Sciatic nerve (tissue), 2 donors: ENCODE results near the gene GAB3. TPM values are rescaled to one million over a fixed set of nuclear protein-coding genes. Genes with fewer than 3 reads are reported as not detected.
"Not testable (repeated sequence)": the region's sequence is repeated elsewhere in the genome, so short reads cannot be mapped to it uniquely, and the experiment has no call there.

Experiments used
- ATAC-seq: fragments of 200-7000 bp; cut with Tn5 transposase; one replicate; pipeline ENCODE4 v1.9.1; 2020; ENCODE audit warnings: mild to moderate bottlenecking, moderate library complexity
- DNase-seq: peaks from one replicate; pipeline ENCODE4 v3.0.0-alpha.2; 2020; ENCODE audit warnings: low spot score
- intact Hi-C: fragments of 100-400 bp; cut with DNase I; formaldehyde crosslinking; loops from one replicate; pipeline ENCODE4 v1.14.2; 2022
- total RNA-seq: library from RNA; stranded (reverse); fragmentation: NEBNext Ultra II Directional; extraction: Animal tissue kit (Norgen Biotek cat#: 25700); gene quantifications from one replicate; pipeline ENCODE4 v1.2.1, GENCODE V29; 2021
- donor health status: DM: no; HTN: no; CAD: no.
- donor health status: DM: no; HTN: no; CAD: no.

The GAB3 gene
- total RNA-seq, 1 donor from 2014 or later, result 7.6 TPM

- intact Hi-C loops, ATAC-seq, DNase-seq: not testable (repeated sequence)
Measured at GRCh38 chrX:154690438-154690837, 60.4 kb downstream of the GAB3 start.

- ATAC-seq, intact Hi-C loops, DNase-seq: not testable (repeated sequence)
Measured at GRCh38 chrX:154672084-154672483, 78.8 kb downstream of the GAB3 start.

GRCh38 chrX:154670848-154671247 lies 80.0 kb downstream of the GAB3 start:
- ATAC-seq, intact Hi-C loops, DNase-seq: not testable (repeated sequence)

GRCh38 chrX:154661899-154662298 lies 89.0 kb downstream of the GAB3 start:
- intact Hi-C loops, result no loop called here
- DNase-seq (no peak), ATAC-seq (no peak)

- DNase-seq, result no peak
- no peak for ATAC-seq
- intact Hi-C loops, result no loop called here
Measured at GRCh38 chrX:154661170-154661569, 89.7 kb downstream of the GAB3 start.

- DNase-seq (no peak), ATAC-seq (no peak)
- intact Hi-C loops, result no loop called here
Measured at GRCh38 chrX:154660541-154660940, 90.3 kb downstream of the GAB3 start.

GRCh38 chrX:154658957-154659356 lies 91.9 kb downstream of the GAB3 start:
- intact Hi-C loops, result no loop called here

GRCh38 chrX:154658187-154658586 lies 92.7 kb downstream of the GAB3 start:
- intact Hi-C loops, result no loop called here

More at GRCh38 chrX:154658957-154659356, 91.9 kb downstream of the GAB3 start:
- DNase-seq (no peak), ATAC-seq (no peak)

GRCh38 chrX:154657226-154657805 lies 93.6 kb downstream of the GAB3 start:
- ATAC-seq (no peak), DNase-seq (no peak)
- intact Hi-C loops, result no loop called here

More at GRCh38 chrX:154658187-154658586, 92.7 kb downstream of the GAB3 start:
- no peak for ATAC-seq
- DNase-seq, result no peak

GRCh38 chrX:154655786-154656185 lies 95.1 kb downstream of the GAB3 start:
- DNase-seq, result no peak
- ATAC-seq, result no peak
- intact Hi-C loops, result no loop called here

GRCh38 chrX:154655346-154655745 lies 95.5 kb downstream of the GAB3 start:
- intact Hi-C loops, result no loop called here
- DNase-seq (no peak), ATAC-seq (no peak)

GRCh38 chrX:154654925-154655324 lies 96.0 kb downstream of the GAB3 start:
- no peak for ATAC-seq
- no peak for DNase-seq
- intact Hi-C loops, result no loop called here

- intact Hi-C loops, result no loop called here
- DNase-seq (no peak), ATAC-seq (no peak)
Measured at GRCh38 chrX:154654372-154654771, 96.5 kb downstream of the GAB3 start.

- DNase-seq, ATAC-seq, intact Hi-C loops: not testable (repeated sequence)
Measured at GRCh38 chrX:154653413-154653812, 97.5 kb downstream of the GAB3 start, which contains the start of gene CTAG2. Gene CTAG2, minus strand, starts transcription at chrX:154653579. Its CDS starts 64 bp downstream, at chrX:154653515.

- ATAC-seq (no peak), DNase-seq (no peak)
- intact Hi-C loops, result no loop called here
Measured at GRCh38 chrX:154653048-154653401, 97.9 kb downstream of the GAB3 start.

GRCh38 chrX:154652311-154653047 lies 98.4 kb downstream of the GAB3 start:
- ATAC-seq (no peak), DNase-seq (no peak)
- intact Hi-C loops, result no loop called here

GRCh38 chrX:154650221-154650510 lies 100.7 kb downstream of the GAB3 start:
- DNase-seq (no peak), ATAC-seq (no peak)
- intact Hi-C loops, result no loop called here

GRCh38 chrX:154649503-154650220 lies 101.2 kb downstream of the GAB3 start:
- no peak for DNase-seq
- no peak for ATAC-seq
- intact Hi-C loops, result no loop called here

GRCh38 chrX:154648931-154649330 lies 101.9 kb downstream of the GAB3 start:
- ATAC-seq (no peak), DNase-seq (no peak)
- intact Hi-C loops, result no loop called here

- DNase-seq, ATAC-seq, intact Hi-C loops: not testable (repeated sequence)
Measured at GRCh38 chrX:154645745-154646378, 105.0 kb downstream of the GAB3 start.
